Stimulated activated memory B cell treated with anti-CD40 and anti-IgM and Interleukin-4, amounts not matched to agents 10 μg/mL and 1 μg/mL and 100 μg/mL, for 72 hours (primary cell): ENCODE results near the gene RBMS1.
"Not testable (repeated sequence)": the region's sequence is repeated elsewhere in the genome, so short reads cannot be mapped to it uniquely, and the experiment has no call there.

Experiments used
- ATAC-seq: fragments of 150-1000 bp; cut with Tn5 transposase; 2 replicates; pipeline ENCODE4 v1.10.0; 2021
- H3K27ac Mint-ChIP-seq: one replicate; pipeline ENCODE4 v1.8.0; 2022; ENCODE audit warnings: mild to moderate bottlenecking, mixed read lengths
- H3K27me3 Mint-ChIP-seq: one replicate; pipeline ENCODE4 v1.8.0; 2022; ENCODE audit warnings: mixed read lengths
- H3K36me3 Mint-ChIP-seq: one replicate; pipeline ENCODE4 v1.8.0; 2022; ENCODE audit warnings: mixed read lengths
- H3K4me1 Mint-ChIP-seq: one replicate; pipeline ENCODE4 v1.8.0; 2022; ENCODE audit warnings: mixed read lengths
- H3K4me3 Mint-ChIP-seq: one replicate; pipeline ENCODE4 v1.8.0; 2022; ENCODE audit warnings: mild to moderate bottlenecking, moderate library complexity, mixed read lengths
- H3K9me3 Mint-ChIP-seq: one replicate; pipeline ENCODE4 v1.8.0; 2022; ENCODE audit warnings: mixed read lengths

The RBMS1 gene

GRCh38 chr2:160380000-160380570, 113.5 kb downstream of the RBMS1 start:
- Mint-ChIP-seq H3K36me3 (no peaks in the 10 kb centered on the region), H3K27ac (peak overlapping the region; percentile 14), H3K9me3 (no peaks in the 10 kb centered on the region), H3K27me3 (no peaks in the 10 kb centered on the region), H3K4me3 (no peak overlapping the region), H3K4me1 (peaks cover 46% of the 10 kb centered on the region)
- no peak for ATAC-seq

DNA sequence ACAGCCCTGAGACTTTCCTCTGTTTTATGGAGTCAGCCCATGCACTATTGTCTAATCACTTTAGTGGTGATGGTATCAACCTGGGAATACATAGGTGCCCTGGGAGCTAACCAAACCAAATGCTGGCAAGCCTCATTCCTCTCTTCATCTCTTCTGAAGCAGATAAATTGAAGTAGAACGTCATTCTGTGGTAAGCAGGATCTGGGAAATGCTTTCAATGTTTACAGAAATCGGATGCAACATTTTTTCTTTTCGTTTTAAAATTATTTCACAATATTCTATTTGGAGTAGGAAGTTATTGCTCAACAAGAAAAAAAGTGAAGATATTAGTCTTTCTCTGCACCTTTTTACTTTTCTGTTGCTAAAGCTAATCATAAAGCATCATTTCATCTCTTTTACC, 114.2 kb downstream of the RBMS1 start:
- peaks cover 47% of the 10 kb centered on the region for H3K4me1 Mint-ChIP-seq
- no peak for ATAC-seq
- no peaks in the 10 kb centered on the region for H3K27me3 Mint-ChIP-seq
- no peak overlapping the region for H3K27ac Mint-ChIP-seq
- no peaks in the 10 kb centered on the region for H3K36me3 Mint-ChIP-seq
- no peaks in the 10 kb centered on the region for H3K9me3 Mint-ChIP-seq
- no peak overlapping the region for H3K4me3 Mint-ChIP-seq

DNA sequence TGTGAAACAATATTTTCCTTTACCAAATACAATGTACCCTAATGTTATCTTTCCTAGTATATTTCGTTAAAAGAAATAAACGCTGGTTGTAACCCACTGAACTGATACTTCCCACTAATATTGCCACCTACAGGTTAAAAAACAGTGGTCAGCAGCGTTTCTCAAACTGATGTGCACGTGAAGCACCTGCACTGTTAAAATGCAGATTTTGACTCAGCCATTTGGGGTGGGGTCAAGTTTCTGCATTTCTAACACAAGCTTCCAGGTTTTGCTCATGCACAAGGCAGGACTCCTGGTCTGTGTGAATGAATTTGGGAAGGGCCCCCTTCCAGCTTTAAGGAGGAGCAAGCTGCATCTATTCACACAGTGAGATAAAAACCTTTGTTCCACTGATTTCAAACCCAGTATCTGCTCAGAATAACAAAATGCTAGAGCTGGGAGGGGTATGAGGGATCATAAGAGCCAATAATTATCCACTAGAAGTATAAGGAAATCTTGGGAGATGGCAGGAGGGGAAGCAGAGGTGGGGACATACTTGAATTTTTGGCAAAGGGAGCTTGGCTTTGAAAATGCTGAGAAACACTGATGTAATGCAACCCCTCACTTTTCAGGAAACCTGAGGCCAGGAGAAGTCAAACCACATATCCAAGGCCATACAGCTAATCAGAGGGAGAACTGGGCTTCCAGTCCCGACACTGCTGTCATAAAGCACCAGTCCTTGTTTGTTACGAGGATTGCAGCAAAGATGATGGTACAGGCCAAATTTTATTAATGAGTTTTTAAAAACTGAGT, 116.2 kb downstream of the RBMS1 start:
- Mint-ChIP-seq H3K4me1 (peaks cover 65% of the 10 kb centered on the region), H3K27me3 (no peaks in the 10 kb centered on the region), H3K27ac (no peak overlapping the region), H3K36me3 (peaks cover 5% of the 10 kb centered on the region), H3K9me3 (no peaks in the 10 kb centered on the region), H3K4me3 (no peak overlapping the region)
- ATAC-seq = no peak

GRCh38 chr2:160376576-160376975, 117.0 kb downstream of the RBMS1 start:
- no peak overlapping the region for H3K27ac Mint-ChIP-seq
- no peaks in the 10 kb centered on the region for H3K27me3 Mint-ChIP-seq
- no peak for ATAC-seq
- peaks cover 5% of the 10 kb centered on the region for H3K36me3 Mint-ChIP-seq
- H3K9me3 Mint-ChIP-seq = no peaks in the 10 kb centered on the region
- peaks cover 66% of the 10 kb centered on the region for H3K4me1 Mint-ChIP-seq
- H3K4me3 Mint-ChIP-seq = no peak overlapping the region

GRCh38 chr2:160375802-160376469, 117.7 kb downstream of the RBMS1 start:
- peaks cover 64% of the 10 kb centered on the region for H3K4me1 Mint-ChIP-seq
- no peak overlapping the region for H3K4me3 Mint-ChIP-seq
- peaks cover 5% of the 10 kb centered on the region for H3K36me3 Mint-ChIP-seq
- no peaks in the 10 kb centered on the region for H3K9me3 Mint-ChIP-seq
- ATAC-seq = peak; percentile 55
- no peaks in the 10 kb centered on the region for H3K27me3 Mint-ChIP-seq
- H3K27ac Mint-ChIP-seq = no peak overlapping the region

GRCh38 chr2:160375037-160375436, 118.6 kb downstream of the RBMS1 start:
- H3K9me3 Mint-ChIP-seq = no peaks in the 10 kb centered on the region
- no peak overlapping the region for H3K4me3 Mint-ChIP-seq
- H3K4me1 Mint-ChIP-seq = peaks cover 55% of the 10 kb centered on the region
- H3K27ac Mint-ChIP-seq = no peak overlapping the region
- no peaks in the 10 kb centered on the region for H3K27me3 Mint-ChIP-seq
- no peak for ATAC-seq
- peaks cover 5% of the 10 kb centered on the region for H3K36me3 Mint-ChIP-seq

DNA sequence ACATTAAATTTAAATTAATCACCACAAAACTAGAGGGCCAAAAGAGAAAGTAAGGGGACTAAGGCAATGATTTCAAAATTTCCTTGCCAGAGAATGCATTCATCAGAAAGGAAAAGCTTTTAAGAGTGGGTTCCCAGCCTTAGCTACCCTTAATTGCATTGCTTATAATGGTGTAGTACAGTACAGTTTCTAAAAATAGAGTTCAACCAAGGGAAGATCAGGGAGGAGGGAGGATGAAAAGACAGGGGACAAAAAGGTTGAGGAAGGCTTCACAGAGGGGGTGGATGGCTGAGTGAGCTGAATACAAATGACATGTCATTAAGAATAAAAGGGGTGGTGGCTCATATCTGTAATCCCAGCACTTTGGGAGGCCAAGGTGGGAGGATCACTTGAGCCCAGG, 119.9 kb downstream of the RBMS1 start:
- Mint-ChIP-seq H3K4me1 (peaks cover 60% of the 10 kb centered on the region), H3K27ac (peak overlapping the region; percentile 20), H3K27me3 (no peaks in the 10 kb centered on the region), H3K4me3 (no peak overlapping the region), H3K9me3 (no peaks in the 10 kb centered on the region), H3K36me3 (peaks cover 5% of the 10 kb centered on the region)
- no peak for ATAC-seq

DNA sequence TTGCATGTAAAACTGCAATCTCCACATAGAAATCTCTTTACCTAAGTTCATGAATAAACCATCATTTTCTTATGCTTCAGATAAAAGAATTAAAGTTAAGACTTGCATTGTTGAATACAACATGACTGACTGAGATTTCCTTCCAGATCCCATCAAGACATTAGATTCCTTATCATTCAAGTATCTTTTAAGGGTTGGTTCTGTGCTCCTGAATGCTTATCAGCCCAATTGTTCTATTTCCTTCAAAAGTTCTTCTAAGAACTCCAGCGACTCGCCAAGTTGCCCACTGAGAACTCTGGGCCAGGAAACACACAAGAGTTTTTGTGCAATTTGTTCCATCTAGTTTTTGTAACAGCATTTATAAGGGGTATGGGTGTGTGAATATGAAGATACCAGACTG, 120.3 kb downstream of the RBMS1 start:
- ATAC-seq = no peak
- Mint-ChIP-seq H3K4me3 (no peak overlapping the region), H3K4me1 (peaks cover 62% of the 10 kb centered on the region), H3K27me3 (no peaks in the 10 kb centered on the region), H3K36me3 (peaks cover 5% of the 10 kb centered on the region), H3K9me3 (no peaks in the 10 kb centered on the region), H3K27ac (peak overlapping the region; percentile 20)

DNA sequence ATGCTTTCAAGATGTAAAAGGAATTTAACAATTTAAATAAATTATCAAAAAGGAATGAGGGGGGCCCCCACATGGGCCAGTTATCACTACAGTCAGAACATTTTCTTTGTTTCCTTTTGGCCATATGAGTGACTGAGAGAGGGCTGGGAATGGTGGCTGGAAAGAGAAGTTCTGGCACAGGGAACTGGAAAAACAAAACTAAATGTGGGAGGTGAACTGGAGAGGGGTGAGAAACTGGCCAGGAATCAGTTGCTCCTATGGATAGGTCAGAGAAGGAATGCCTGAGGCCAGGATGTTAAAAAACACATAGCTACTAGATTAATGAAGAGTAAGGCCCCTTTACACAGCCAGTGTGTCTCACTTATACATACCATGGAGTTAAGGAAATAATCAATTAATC, 121.0 kb downstream of the RBMS1 start:
- Mint-ChIP-seq H3K4me1 (peaks cover 67% of the 10 kb centered on the region), H3K4me3 (no peak overlapping the region), H3K27ac (no peak overlapping the region), H3K36me3 (peaks cover 5% of the 10 kb centered on the region), H3K27me3 (no peaks in the 10 kb centered on the region), H3K9me3 (no peaks in the 10 kb centered on the region)
- no peak for ATAC-seq

DNA sequence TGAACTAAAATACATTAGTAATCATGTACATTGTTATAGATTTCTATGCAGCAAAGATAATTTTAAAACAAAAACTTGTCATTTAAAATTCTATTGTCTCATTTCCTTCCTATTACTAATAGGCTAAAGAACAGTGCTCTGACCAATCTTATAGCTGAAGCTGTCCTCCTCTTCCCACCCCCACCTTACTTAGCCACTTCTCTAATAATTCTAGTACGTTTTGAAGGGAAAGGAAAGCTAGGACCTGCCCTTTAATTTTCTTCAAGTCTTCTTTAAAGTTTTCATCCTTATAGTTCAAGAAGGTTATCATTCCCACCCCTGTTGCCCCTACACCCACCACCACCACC, 121.6 kb downstream of the RBMS1 start:
- Mint-ChIP-seq H3K27me3 (no peaks in the 10 kb centered on the region), H3K4me3 (no peak overlapping the region), H3K4me1 (peaks cover 61% of the 10 kb centered on the region), H3K27ac (no peak overlapping the region), H3K9me3 (no peaks in the 10 kb centered on the region), H3K36me3 (peaks cover 5% of the 10 kb centered on the region)
- no peak for ATAC-seq

DNA sequence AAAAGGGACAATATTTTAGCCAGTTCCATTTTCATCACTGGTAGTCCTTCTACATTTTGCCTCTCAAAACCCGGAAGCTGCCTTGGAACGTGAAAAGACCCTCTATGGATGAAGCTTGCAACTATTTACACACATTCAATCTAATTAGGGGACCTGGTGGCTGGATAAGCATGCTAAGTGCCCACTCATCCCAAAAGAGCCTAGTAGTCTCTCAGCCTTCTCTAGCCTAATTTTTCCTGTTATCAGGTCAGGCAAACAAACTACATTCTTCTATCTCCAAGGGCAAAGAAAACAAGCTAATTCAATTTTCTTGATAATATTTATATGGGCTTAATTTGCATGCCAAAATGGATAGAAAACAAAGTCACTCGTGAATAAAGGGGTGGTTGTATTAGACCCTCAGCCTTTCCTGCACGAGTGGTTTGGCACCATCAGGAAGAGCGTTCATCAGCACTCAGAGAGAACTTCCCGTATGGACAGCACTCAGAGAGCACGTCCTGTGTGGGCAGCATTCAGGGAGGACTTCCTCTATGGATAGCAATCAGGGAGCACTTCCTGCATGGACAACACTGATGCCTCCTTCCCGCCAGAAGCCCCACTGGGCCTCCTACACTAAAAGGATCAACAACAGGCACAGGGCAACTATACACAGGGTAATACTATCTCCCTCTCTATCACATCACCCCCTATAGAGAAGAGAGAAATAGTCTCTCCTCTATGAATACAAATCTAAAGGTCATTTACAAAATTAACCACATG, 122.2 kb downstream of the RBMS1 start:
- no peak overlapping the region for H3K4me3 Mint-ChIP-seq
- H3K27ac Mint-ChIP-seq = no peak overlapping the region
- no peak for ATAC-seq
- peaks cover 5% of the 10 kb centered on the region for H3K36me3 Mint-ChIP-seq
- peaks cover 58% of the 10 kb centered on the region for H3K4me1 Mint-ChIP-seq
- H3K27me3 Mint-ChIP-seq = no peaks in the 10 kb centered on the region
- no peaks in the 10 kb centered on the region for H3K9me3 Mint-ChIP-seq

DNA sequence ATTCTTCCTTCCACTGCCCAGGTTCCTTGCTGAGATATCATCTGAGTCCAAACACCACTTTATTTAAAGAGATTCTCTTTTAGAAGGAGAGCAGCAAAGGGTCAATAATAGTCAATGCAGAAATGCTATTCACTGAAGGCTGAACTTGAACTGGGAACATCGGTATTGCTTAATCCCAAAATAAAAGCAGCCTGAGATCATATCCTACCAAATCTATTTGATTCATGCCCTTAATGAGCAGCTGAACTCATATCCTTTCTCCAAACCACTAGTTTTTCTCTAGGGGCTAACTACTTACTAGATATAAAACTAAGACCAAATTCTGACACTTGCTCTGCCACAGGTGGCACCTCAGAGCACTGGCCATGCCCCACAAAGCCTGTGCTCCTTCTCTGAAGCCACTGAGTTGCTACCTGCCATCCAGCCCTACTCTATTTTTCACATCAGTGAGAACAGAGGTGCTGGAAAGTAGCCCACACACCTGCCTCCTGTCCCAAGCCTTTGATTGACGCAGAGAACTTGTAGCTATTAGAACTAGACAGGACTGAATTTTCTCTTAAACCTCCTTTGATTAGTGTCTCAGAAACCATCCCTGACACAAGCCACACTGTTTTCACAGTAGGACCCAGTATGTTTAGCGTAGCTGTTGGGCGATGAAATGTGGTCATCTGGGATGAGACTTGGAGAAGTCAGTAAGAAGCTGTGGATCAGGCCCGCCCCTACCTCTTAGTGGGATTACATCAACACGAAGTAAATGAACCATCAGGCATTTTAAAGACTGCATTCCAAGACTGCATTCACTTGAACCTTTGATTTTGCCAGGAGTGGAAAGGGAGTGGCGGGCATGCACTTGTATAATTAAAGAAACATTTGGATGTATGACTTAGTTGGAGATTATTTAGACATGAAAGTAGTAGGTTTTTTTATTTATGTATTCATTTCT, 124.3 kb downstream of the RBMS1 start:
- Mint-ChIP-seq H3K4me1 (peaks cover 47% of the 10 kb centered on the region), H3K36me3 (peaks cover 20% of the 10 kb centered on the region), H3K9me3 (no peaks in the 10 kb centered on the region), H3K27me3 (no peaks in the 10 kb centered on the region), H3K27ac (no peak overlapping the region), H3K4me3 (no peak overlapping the region)
- ATAC-seq = no peak

DNA sequence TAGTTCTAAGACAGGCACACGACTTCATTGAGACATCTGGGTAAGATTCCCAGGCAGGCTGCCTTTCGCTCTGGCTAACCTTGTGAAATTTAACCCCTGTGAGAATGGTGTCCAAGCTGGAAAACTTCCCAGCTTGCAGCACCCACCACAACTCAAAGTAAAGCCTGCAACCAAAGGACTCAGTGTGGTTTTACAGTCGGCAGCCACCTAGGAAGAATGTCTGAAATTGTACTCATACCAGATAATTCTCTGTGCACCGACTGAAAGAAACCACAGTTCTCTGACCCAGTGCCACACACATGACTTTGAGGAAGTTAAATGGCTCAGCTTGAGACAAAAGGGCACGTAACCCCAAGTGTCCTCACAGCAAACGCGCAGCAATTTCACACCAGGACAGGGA, 125.7 kb downstream of the RBMS1 start:
- Mint-ChIP-seq H3K4me3 (peak overlapping the region; percentile 5), H3K27ac (peak overlapping the region; percentile 58), H3K27me3 (no peaks in the 10 kb centered on the region), H3K4me1 (peaks cover 41% of the 10 kb centered on the region), H3K9me3 (no peaks in the 10 kb centered on the region), H3K36me3 (peaks cover 29% of the 10 kb centered on the region)
- ATAC-seq = peak; percentile 92

DNA sequence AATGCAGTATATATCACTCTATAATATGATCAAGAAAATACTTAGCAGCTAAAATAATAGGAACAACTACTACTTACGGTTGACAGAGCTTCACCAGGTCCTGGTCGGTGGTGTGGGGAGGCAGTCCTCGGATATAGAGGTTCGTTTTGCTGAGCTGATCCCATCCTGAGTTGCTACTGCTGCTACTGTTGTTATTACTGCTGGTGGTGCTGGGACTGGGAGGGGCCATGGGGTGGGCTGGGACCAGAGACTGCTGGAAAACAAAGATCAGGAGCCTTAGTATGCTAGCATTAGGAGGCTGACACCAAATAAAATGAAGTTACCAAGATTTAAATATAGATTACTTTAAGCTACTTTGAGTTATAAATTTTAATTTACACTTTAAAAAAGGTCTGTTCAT, 126.5 kb downstream of the RBMS1 start:
- H3K9me3 Mint-ChIP-seq, H3K27ac Mint-ChIP-seq, H3K4me3 Mint-ChIP-seq, ATAC-seq, H3K27me3 Mint-ChIP-seq: not testable (repeated sequence)
- H3K4me1 Mint-ChIP-seq = peaks cover 33% of the 10 kb centered on the region
- H3K36me3 Mint-ChIP-seq = peaks cover 29% of the 10 kb centered on the region
